SK-N-SH (cell line): ENCODE data around the gene FIGNL2. TPM values are rescaled to one million over a fixed set of nuclear protein-coding genes. Genes with fewer than 3 reads are reported as not detected.

Experiments used
- CTCF ChIA-PET: fragments of 300-600, 350-600 bp; formaldehyde crosslinking; extraction: SDS; loops from one replicate; lab custom pipeline; 2021; lab: Yijun Ruan, JAX
- POLR2A ChIA-PET: fragments of 350-600 bp; sonication (Branson Sonifier 250); formaldehyde crosslinking; extraction: SDS; loops from one replicate; lab custom pipeline; 2020; ENCODE audit warnings: antibody characterized with exemption, inconsistent platforms; lab: Yijun Ruan, JAX
- DNase-seq: peaks from one replicate; pipeline ENCODE4 v3.0.0; 2012
- H2AFZ ChIP-seq: fragments of 200-600 bp; sonication (generic); 2 replicates; pipeline ENCODE4 v1.8.1; 2016; ENCODE audit warnings: antibody characterized with exemption, mild to moderate bottlenecking, low read depth
- H3F3A ChIP-seq: fragments of 200-600 bp; sonication (generic); replicated peaks from 2 replicates; pipeline ENCODE3; 2016; ENCODE audit warnings: antibody characterized with exemption, mild to moderate bottlenecking; ENCODE audit not compliant: insufficient read depth
- H3K27ac ChIP-seq, 2 experiments: fragments of 200-500 bp in 1 of 2; fragments of 200-600 bp in 1 of 2; sonication (Bioruptor generic) in 1 of 2; sonication (generic), shearing (Covaris generic) in 1 of 2; 2 replicates each; pipeline versions ENCODE4 v1.5.1 to v1.6.1; 2014 to 2016; ENCODE audit warnings: low read depth in 2 of 2, inconsistent platforms in 1 of 2, low read length in 1 of 2, mild to moderate bottlenecking in 1 of 2, mixed read lengths in 1 of 2
- H3K27me3 ChIP-seq: fragments of 200-600 bp; sonication (generic), shearing (Covaris generic); 2 replicates; pipeline ENCODE4 v1.6.1; 2016; ENCODE audit warnings: mixed run types; ENCODE audit not compliant: insufficient read depth
- H3K36me3 ChIP-seq, 2 experiments: fragments of 200-500 bp in 1 of 2; fragments of 200-600 bp in 1 of 2; sonication (Bioruptor generic) in 1 of 2; sonication (generic) in 1 of 2; replicated peaks in 1 of 2; 2 replicates each; pipeline versions ENCODE3 to v1.5.1; 2014 to 2016; ENCODE audit warnings: low read length in 1 of 2, mild to moderate bottlenecking in 1 of 2; ENCODE audit not compliant: insufficient read depth in 2 of 2, control insufficient read depth in 1 of 2
- H3K4me1 ChIP-seq, 2 experiments: fragments of 200-500 bp in 1 of 2; fragments of 200-600 bp in 1 of 2; sonication (Bioruptor generic) in 1 of 2; sonication (generic), shearing (Covaris generic) in 1 of 2; 2 replicates each; pipeline versions ENCODE4 v1.5.1 to v1.6.1; 2014 to 2016; ENCODE audit warnings: low read depth in 1 of 2, low read length in 1 of 2, mixed run types in 1 of 2; ENCODE audit not compliant: insufficient read depth in 2 of 2, control insufficient read depth in 1 of 2
- H3K4me2 ChIP-seq: fragments of 200-600 bp; sonication (generic), shearing (Covaris generic); 2 replicates; pipeline ENCODE4 v1.6.1; 2017; ENCODE audit warnings: mixed run types
- H3K4me3 ChIP-seq, 2 experiments: fragments of 200-500 bp in 1 of 2; fragments of 200-600 bp in 1 of 2; sonication (Bioruptor generic) in 1 of 2; sonication (generic), shearing (Covaris generic) in 1 of 2; 2 replicates each; pipeline versions ENCODE4 v1.5.1 to v1.8.1; 2014 to 2016; ENCODE audit warnings: low read depth in 2 of 2, inconsistent platforms in 1 of 2, low read length in 1 of 2, mild to moderate bottlenecking in 1 of 2, mixed read lengths in 1 of 2, moderate library complexity in 1 of 2
- H3K79me2 ChIP-seq: fragments of 200-600 bp; sonication (generic); 2 replicates; pipeline ENCODE4 v1.8.1; 2017; ENCODE audit warnings: mild to moderate bottlenecking; ENCODE audit not compliant: insufficient read depth
- H3K9ac ChIP-seq: fragments of 200-600 bp; sonication (generic); 2 replicates; pipeline ENCODE4 v1.6.1; 2017; ENCODE audit warnings: mixed run types
- H3K9me2 ChIP-seq: fragments of 200-600 bp; sonication (generic); 2 replicates; pipeline ENCODE4 v1.6.1; 2017; ENCODE audit warnings: mixed run types
- H3K9me3 ChIP-seq: fragments of 200-600 bp; sonication (generic); 2 replicates; pipeline ENCODE4 v1.6.1; 2017; ENCODE audit warnings: mixed run types, mild to moderate bottlenecking, moderate library complexity
- H4K20me1 ChIP-seq: fragments of 200-600 bp; sonication (generic); 2 replicates; pipeline ENCODE4 v1.6.1; 2017; ENCODE audit warnings: mild to moderate bottlenecking, mixed run types; ENCODE audit not compliant: insufficient read depth
- CHD2 ChIP-seq: fragments of 150-350 bp; IDR thresholded peaks from 2 replicates; pipeline ENCODE4 v1.6.1; 2018; ENCODE audit warnings: low read length; ENCODE audit not compliant: partially characterized antibody
- EP300 ChIP-seq, 2 experiments: IDR thresholded peaks; 2 replicates each; pipeline versions ENCODE4 v1.4.0 to v1.6.1; 2012; ENCODE audit warnings: borderline replicate concordance in 1 of 2, low read depth in 1 of 2, low read length in 1 of 2
- EZH2phosphoT487 ChIP-seq: fragments of 200-600 bp; sonication (generic); IDR thresholded peaks from 2 replicates; pipeline ENCODE4 v1.6.1; 2017; ENCODE audit warnings: low read depth, mixed run types, mild to moderate bottlenecking, antibody characterized with exemption, moderate library complexity, borderline replicate concordance
- GATA2 ChIP-seq: sonication (generic); formaldehyde crosslinking; IDR thresholded peaks from 2 replicates; pipeline ENCODE4 v1.5.0; 2020; ENCODE audit warnings: mild to moderate bottlenecking, missing genetic modification reagents
- IRF3 ChIP-seq: fragments of 150-350 bp; IDR thresholded peaks from 2 replicates; pipeline ENCODE4 v1.6.1; 2016; ENCODE audit warnings: mild to moderate bottlenecking, low read depth, low read length
- MXI1 ChIP-seq: IDR thresholded peaks from 2 replicates; pipeline ENCODE4 v1.6.1; 2012; ENCODE audit warnings: mild to moderate bottlenecking, low read depth, low read length, improper control_type of control experiment
- NRF1 ChIP-seq: IDR thresholded peaks from 2 replicates; pipeline ENCODE4 v1.6.1; 2012; ENCODE audit warnings: low read depth, mild to moderate bottlenecking, low read length
- POLR2AphosphoS5 ChIP-seq: IDR thresholded peaks from 2 replicates; pipeline ENCODE4 v1.6.1; 2012; ENCODE audit warnings: low read depth, low read length
- TAF1 ChIP-seq: IDR thresholded peaks from 2 replicates; pipeline ENCODE4 v1.6.1; 2012; ENCODE audit warnings: low read depth, mild to moderate bottlenecking, low read length, moderate library complexity, borderline replicate concordance
- USF2 ChIP-seq: fragments of 150-350 bp; IDR thresholded peaks from 2 replicates; pipeline ENCODE4 v1.6.1; 2017; ENCODE audit warnings: antibody characterized with exemption, low read length, low read depth, borderline replicate concordance
- YY1 ChIP-seq: IDR thresholded peaks from 2 replicates; pipeline ENCODE4 v1.4.0; 2012; ENCODE audit warnings: low read depth, mild to moderate bottlenecking
- WGBS: methylation state at CpG from one replicate; pipeline ENCODE4 v1.1.6; 2017; ENCODE audit warnings: low lambda C conversion rate; 5-methylcytosine and 5-hydroxymethylcytosine counted together
- polyA plus RNA-seq, 3 experiments: library from polyadenylated mRNA; depleted of rRNA; stranded (reverse); fragments of >200 nt; gene quantifications; 2 replicates each; pipeline ENCODE4 v1.2.3, GENCODE V29; 2012
- TF ChIP-seq, protein P1 (sequence below): IDR thresholded peaks from 2 replicates; pipeline ENCODE4 v1.6.1; 2012; ENCODE audit warnings: mild to moderate bottlenecking, low read depth, low read length, moderate library complexity

The FIGNL2 gene
- polyA plus RNA-seq, 1 of the 3 experiments (the other 2 are of a cell fraction) = 0.05 TPM

- no peaks in the 10 kb centered on the region for H3K9me2 ChIP-seq
- H3K27ac ChIP-seq = no peak overlapping the region
- DNase-seq = no peak
- H3K79me2 ChIP-seq = no peaks in the 10 kb centered on the region
- no peaks in the 10 kb centered on the region for H3K27me3 ChIP-seq
- no peak overlapping the region for H3K9ac ChIP-seq
- H3K4me3 ChIP-seq = no peak overlapping the region
- no peaks in the 10 kb centered on the region for H3F3A ChIP-seq
- WGBS = 100% methylated on average over 1 of the region's 1 CpG
- CTCF ChIA-PET = no interaction called here
- POLR2A ChIA-PET = no interaction called here
- no peaks in the 10 kb centered on the region for H4K20me1 ChIP-seq
- H3K9me3 ChIP-seq = no peaks in the 10 kb centered on the region
- no peak overlapping the region for H2AFZ ChIP-seq
- H3K36me3 ChIP-seq = peaks cover 40 to 57% of the 10 kb centered on the region in 2 experiments
- H3K4me2 ChIP-seq = no peak overlapping the region
- TF ChIP-seq YY1 (no peak), POLR2AphosphoS5 (no peak), IRF3 (no peak), EZH2phosphoT487 (no peak), CHD2 (no peak), TAF1 (no peak), GATA2 (CRISPR knock-in tag) (no peak), MXI1 (no peak), EP300 (IDR thresholded peaks at IDR 0.05; ENCODE audit: borderline replicate concordance in 1 of 2, low read depth in 1 of 2, low read length in 1 of 2) (no peak), USF2 (no peak), NRF1 (no peak)
- TF ChIP-seq, protein P1, sequence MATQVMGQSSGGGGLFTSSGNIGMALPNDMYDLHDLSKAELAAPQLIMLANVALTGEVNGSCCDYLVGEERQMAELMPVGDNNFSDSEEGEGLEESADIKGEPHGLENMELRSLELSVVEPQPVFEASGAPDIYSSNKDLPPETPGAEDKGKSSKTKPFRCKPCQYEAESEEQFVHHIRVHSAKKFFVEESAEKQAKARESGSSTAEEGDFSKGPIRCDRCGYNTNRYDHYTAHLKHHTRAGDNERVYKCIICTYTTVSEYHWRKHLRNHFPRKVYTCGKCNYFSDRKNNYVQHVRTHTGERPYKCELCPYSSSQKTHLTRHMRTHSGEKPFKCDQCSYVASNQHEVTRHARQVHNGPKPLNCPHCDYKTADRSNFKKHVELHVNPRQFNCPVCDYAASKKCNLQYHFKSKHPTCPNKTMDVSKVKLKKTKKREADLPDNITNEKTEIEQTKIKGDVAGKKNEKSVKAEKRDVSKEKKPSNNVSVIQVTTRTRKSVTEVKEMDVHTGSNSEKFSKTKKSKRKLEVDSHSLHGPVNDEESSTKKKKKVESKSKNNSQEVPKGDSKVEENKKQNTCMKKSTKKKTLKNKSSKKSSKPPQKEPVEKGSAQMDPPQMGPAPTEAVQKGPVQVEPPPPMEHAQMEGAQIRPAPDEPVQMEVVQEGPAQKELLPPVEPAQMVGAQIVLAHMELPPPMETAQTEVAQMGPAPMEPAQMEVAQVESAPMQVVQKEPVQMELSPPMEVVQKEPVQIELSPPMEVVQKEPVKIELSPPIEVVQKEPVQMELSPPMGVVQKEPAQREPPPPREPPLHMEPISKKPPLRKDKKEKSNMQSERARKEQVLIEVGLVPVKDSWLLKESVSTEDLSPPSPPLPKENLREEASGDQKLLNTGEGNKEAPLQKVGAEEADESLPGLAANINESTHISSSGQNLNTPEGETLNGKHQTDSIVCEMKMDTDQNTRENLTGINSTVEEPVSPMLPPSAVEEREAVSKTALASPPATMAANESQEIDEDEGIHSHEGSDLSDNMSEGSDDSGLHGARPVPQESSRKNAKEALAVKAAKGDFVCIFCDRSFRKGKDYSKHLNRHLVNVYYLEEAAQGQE = no peak
- H3K4me1 ChIP-seq = no peaks in the 10 kb centered on the region
Observed at GRCh38 chr12:51771008-51771407, 77.5 kb downstream of the FIGNL2 start.

Other genes starting within 250 kb of the FIGNL2 start
- gene ANKRD33, start 39.4 kb upstream of the FIGNL2 start, polyA plus RNA-seq (2012; rRNA removed) = not detected in 2 replicates
- gene ACVRL1, start 58.8 kb upstream of the FIGNL2 start, polyA plus RNA-seq (2012; rRNA removed) = 0.07 and 0.08 TPM in 2 replicates
- gene ACVR1B, start 103.0 kb upstream of the FIGNL2 start, polyA plus RNA-seq (2012; rRNA removed) = 12.1 and 13.5 TPM in 2 replicates
- gene TAMALIN, start 158.2 kb upstream of the FIGNL2 start, polyA plus RNA-seq (2012; rRNA removed) = 1.7 and 2.4 TPM in 2 replicates
- 75.2 and 120 TPM in 2 replicates for gene NR4A1, start 202.7 kb upstream of the FIGNL2 start, polyA plus RNA-seq (2012; rRNA removed)
- gene ATG101, start 221.3 kb upstream of the FIGNL2 start, polyA plus RNA-seq (2012; rRNA removed) = 160 and 170 TPM in 2 replicates
- gene SMIM41, start 231.0 kb upstream of the FIGNL2 start, polyA plus RNA-seq (2012; rRNA removed) = not detected in 2 replicates